BLaER1 treated with 17β-estradiol and CSF1 and Interleukin-3, amounts not matched to agents 10 nM and 100 nM (cell line): ENCODE results near the gene DAO.
"Not testable (repeated sequence)": the region's sequence is repeated elsewhere in the genome, so short reads cannot be mapped to it uniquely, and the experiment has no call there.

Source experiments
- H3K27ac ChIP-seq, 11 experiments: shearing (Covaris generic); formaldehyde crosslinking; 2 replicates each; pipeline ENCODE4 v1.8.1; 2022
- H3K27me3 ChIP-seq, 11 experiments: shearing (Covaris generic); formaldehyde crosslinking; 2 replicates each; pipeline ENCODE4 v1.8.1; 2022
- H3K36me3 ChIP-seq, 11 experiments: shearing (Covaris generic); formaldehyde crosslinking; 2 replicates each; pipeline ENCODE4 v1.8.1; 2022
- H3K4me1 ChIP-seq, 10 experiments: shearing (Covaris generic); formaldehyde crosslinking; 2 replicates each; pipeline ENCODE4 v1.8.1; 2022
- H3K4me2 ChIP-seq, 11 experiments: shearing (Covaris generic); formaldehyde crosslinking; 2 replicates each; pipeline ENCODE4 v1.8.1; 2022
- H3K4me3 ChIP-seq, 10 experiments: shearing (Covaris generic); formaldehyde crosslinking; 2 replicates each; pipeline ENCODE4 v1.8.1; 2022
- H3K9ac ChIP-seq, 11 experiments: shearing (Covaris generic); formaldehyde crosslinking; 2 replicates each; pipeline ENCODE4 v1.8.1; 2022
- H3K9me3 ChIP-seq, 11 experiments: shearing (Covaris generic); formaldehyde crosslinking; replicated peaks in 1 of 11; 2 replicates each; pipeline ENCODE4 v1.8.1; 2022
- H4K20me1 ChIP-seq, 11 experiments: shearing (Covaris generic); formaldehyde crosslinking; 2 replicates each; pipeline ENCODE4 v1.8.1; 2022
- Cebpa-rat ChIP-seq, 11 experiments: shearing (Covaris generic); IDR thresholded peaks; 2 replicates each; pipeline ENCODE4 v1.8.1; 2022

The DAO gene

DNA sequence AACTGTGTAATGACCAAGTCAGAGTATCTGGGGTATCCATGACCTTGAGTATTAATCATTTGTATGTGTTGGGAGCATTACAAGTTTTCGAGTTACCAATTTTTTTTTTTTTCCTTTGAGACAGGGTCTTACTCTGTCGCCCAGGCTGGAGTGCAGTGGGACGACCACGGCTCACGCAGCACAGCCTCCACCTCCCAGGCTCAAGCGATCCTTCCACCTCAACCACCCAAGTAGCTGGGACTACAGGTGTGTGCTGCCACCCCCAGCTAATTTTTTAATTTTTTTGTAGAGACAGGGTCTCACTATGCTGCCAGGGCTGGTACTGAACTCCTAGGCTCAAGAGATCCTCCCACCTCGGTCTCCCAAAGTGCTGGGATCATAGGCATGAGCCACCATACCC is 42.2 kb upstream of the DAO start:
- Histone ChIP-seq H3K4me2 (peak overlapping the region; percentile 77 to 90 (median 85)), H3K27ac (peak overlapping the region; percentile 75 to 91 (median 84)), H3K36me3 (peaks cover 18 to 62% (median 38%) of the 10 kb centered on the region in 11 experiments; a peak in 21 of 22 replicates), H3K27me3 (no peaks in the 10 kb centered on the region), H4K20me1 (peaks cover 0 to 4% (median 0%) of the 10 kb centered on the region in 11 experiments; a peak in 4 of 22 replicates), H3K4me1 (peaks cover 33 to 76% (median 63%) of the 10 kb centered on the region in 10 experiments), H3K9ac (peak overlapping the region; percentile 58 to 79 (median 72); a peak in 21 of 22 replicates), H3K4me3 (no peak overlapping the region), H3K9me3 (no peaks in the 10 kb centered on the region)
- no peak for TF ChIP-seq Cebpa-rat (IDR thresholded peaks at IDR 0.05)

DNA sequence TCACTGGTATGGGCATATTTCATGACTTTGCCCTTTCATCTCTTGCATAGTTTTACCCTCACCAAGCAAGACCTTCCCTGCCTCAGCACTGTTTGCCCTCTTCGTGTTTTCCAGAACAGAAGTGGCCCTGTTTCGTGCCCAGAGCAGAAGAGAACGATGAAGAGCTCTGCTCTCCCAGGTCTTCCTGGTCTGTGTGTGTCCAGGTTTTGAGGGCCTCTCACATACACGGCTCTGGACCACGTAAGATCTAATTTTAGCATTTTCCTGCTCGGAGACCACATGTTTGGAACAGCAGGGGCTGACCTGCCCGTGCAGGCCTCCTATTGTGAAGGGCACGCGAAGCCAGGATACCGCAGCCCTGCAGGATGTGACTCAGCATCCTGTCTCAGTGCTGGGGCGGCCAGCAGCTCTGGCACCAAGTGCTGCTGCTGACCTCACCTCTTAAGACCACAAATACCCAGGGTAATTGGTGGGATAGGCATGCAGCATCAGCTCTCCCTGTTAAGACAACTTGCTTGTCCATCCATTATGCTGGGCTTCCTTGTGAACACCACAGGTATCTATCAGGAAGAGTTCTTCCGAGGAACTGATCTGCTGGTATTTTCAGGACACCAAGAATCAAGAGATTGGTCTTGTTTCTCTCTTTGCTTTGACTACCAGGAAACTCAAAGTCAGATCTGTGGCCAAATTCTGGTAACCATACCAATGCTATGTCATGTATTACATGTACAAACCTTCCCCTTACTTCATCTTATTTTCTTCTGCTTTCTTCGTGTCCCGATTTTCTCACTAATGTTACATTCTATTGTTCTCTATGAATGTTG is 41.5 kb upstream of the DAO start:
- no peaks in the 10 kb centered on the region for H3K27me3 ChIP-seq
- H3K27ac ChIP-seq: peak overlapping the region; percentile 75 to 91 (median 84)
- H3K4me1 ChIP-seq: peaks cover 33 to 83% (median 71%) of the 10 kb centered on the region in 10 experiments
- H3K9me3 ChIP-seq: no peaks in the 10 kb centered on the region
- H3K36me3 ChIP-seq: peaks cover 10 to 60% (median 35%) of the 10 kb centered on the region in 11 experiments; a peak in 21 of 22 replicates
- H3K9ac ChIP-seq: peak overlapping the region; percentile 58 to 79 (median 72)
- H3K4me2 ChIP-seq: peak overlapping the region; percentile 77 to 90 (median 85)
- no peak for TF ChIP-seq Cebpa-rat (IDR thresholded peaks at IDR 0.05)
- peak overlapping the region in 2 of 10 experiments; percentile 5 to 9; a peak in 2 of 20 replicates for H3K4me3 ChIP-seq
- H4K20me1 ChIP-seq: peaks cover 0 to 4% (median 0%) of the 10 kb centered on the region in 11 experiments; a peak in 4 of 22 replicates

DNA sequence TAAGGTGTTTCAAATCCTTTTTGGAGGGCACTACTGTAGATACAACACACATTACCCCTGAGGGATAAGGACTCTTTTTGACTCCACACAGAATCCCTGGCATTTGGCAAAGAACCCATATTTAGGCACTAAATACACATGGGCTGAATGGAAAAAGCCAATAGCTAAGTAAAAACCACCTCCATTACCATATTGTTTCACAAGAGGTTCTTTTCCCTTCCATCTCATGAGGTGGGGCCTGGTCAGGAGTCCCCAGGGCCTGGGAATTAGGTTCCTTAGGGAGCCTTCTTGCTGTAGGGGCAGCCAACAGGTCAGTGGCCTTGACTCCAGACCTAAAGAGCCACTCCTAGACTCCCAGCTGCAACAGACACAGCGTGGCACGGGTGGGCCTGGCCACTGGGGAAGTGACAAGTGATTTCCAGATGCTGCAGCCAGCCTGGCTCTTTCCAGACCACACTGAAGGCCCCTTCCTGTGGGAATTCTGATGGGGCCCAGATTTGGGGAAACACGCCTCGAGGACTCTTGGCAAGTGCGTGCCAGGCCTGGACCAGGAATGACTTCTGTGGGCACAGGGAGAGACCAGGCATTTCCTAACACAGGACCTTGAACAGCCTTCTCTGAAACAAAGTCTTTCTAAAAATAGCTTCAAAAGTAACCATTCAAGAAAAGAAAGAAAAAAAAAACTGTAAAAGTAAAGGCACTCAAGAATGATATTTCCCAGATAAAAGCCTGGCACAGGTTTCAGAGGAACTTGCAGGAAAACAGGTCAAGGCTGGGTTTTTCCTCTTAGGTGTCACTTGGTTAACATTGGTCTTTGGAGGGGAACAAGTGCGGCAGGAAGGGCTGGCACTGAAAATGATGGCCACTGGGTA is 40.6 kb upstream of the DAO start:
- Histone ChIP-seq H3K27ac (peak overlapping the region; percentile 75 to 91 (median 84)), H3K4me1 (peaks cover 33 to 92% (median 79%) of the 10 kb centered on the region in 10 experiments), H3K27me3 (no peaks in the 10 kb centered on the region), H3K4me2 (peak overlapping the region; percentile 77 to 90 (median 85)), H3K4me3 (no peak overlapping the region; a peak in 2 of 20 replicates), H3K36me3 (peaks cover 9 to 54% (median 34%) of the 10 kb centered on the region in 11 experiments; a peak in 21 of 22 replicates), H4K20me1 (peaks cover 0 to 4% (median 0%) of the 10 kb centered on the region in 11 experiments; a peak in 4 of 22 replicates), H3K9ac (peak overlapping the region; percentile 50 to 79 (median 71); a peak in 21 of 22 replicates), H3K9me3 (no peaks in the 10 kb centered on the region)
- TF ChIP-seq Cebpa-rat (IDR thresholded peaks at IDR 0.05): no peak

DNA sequence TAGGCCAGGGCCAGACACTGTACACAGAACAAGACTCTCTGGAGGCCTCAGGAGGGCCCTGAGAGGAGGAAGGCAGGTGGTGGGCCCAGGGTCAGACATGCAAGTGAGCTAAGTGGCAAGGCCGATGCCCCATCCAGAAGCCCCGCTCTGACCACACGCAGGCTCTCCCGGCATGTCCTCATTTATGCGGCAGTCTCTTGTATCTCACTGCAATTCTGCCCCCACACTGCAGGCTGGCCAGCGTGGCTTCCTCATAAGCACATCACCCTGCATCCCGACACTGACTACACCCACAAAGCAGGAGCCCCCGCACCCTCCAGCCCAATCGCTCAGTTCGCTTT is 40.0 kb upstream of the DAO start:
- H3K9me3 ChIP-seq: no peaks in the 10 kb centered on the region
- H3K27me3 ChIP-seq: no peaks in the 10 kb centered on the region
- TF ChIP-seq Cebpa-rat (IDR thresholded peaks at IDR 0.05): no peak
- H3K27ac ChIP-seq: peak overlapping the region; percentile 75 to 91 (median 84)
- H3K9ac ChIP-seq: peak overlapping the region; percentile 50 to 79 (median 71); a peak in 18 of 22 replicates
- peaks cover 0 to 4% (median 0%) of the 10 kb centered on the region in 11 experiments; a peak in 4 of 22 replicates for H4K20me1 ChIP-seq
- H3K4me2 ChIP-seq: peak overlapping the region; percentile 77 to 90 (median 85)
- peaks cover 6 to 51% (median 31%) of the 10 kb centered on the region in 11 experiments; a peak in 20 of 22 replicates for H3K36me3 ChIP-seq
- no peak overlapping the region for H3K4me3 ChIP-seq
- peaks cover 33 to 96% (median 81%) of the 10 kb centered on the region in 10 experiments for H3K4me1 ChIP-seq

DNA sequence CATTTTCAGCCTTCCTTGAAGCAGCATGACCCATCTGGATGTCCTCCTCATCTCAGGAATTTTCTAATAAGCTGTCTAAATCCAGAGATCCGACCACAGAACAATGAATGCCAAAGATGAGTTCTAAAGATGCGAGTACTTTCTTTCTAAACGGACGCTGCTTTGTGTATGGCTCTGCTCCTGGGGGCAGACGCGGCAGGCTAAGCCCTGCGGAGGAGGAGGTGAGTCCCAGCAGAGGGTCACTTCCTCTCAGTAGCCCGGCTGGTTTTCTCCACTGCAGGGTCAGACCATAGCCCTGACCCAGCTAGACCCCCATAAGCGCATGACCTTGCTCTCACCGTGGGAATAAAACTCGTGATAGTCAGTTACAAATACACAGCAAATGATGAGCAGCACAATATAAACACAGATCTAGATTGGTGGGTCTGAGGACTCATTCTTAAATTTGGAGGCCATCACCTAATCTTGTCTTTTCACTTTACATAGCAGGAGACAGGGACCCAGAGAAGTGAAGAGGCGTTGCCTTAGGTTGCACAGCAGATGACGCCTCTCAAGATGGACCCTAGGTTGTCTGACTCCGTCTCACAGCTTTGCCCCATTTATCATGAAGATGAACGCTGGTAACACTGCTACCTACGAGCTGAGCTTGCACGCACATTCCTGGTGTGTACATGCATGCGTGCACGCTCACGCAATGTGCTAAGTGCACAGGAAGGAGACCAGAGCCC is 39.1 kb upstream of the DAO start:
- TF ChIP-seq Cebpa-rat (IDR thresholded peaks at IDR 0.05): no peak

DNA sequence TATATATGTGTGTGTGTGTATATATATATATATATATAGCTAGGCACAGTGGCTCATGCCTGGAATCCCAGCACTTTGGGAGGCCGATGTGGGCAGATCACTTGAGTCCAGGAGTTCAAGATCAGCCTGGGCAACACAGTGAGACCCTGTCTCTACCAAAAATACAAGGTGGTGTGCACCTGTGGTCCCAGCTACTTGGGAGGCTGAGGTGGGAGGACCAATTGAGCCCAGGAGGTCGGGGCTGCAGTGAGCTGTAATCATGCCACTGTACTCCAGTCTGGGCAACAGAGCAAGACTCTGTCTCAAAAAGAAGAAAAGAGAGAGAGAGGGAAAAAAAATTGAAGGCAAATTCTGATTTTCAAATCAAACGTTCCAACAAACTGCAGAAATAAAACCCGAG is 38.1 kb upstream of the DAO start:
- Histone ChIP-seq H3K27ac (peak overlapping the region in 1 of 11 experiments; percentile 69; a peak in 1 of 22 replicates), H4K20me1 (peaks cover 0 to 17% (median 7%) of the 10 kb centered on the region in 11 experiments; a peak in 9 of 22 replicates), H3K4me1 (peaks cover 46 to 100% (median 87%) of the 10 kb centered on the region in 10 experiments), H3K4me2 (peak overlapping the region in 4 of 11 experiments; percentile 79 to 89 (median 85); a peak in 6 of 22 replicates), H3K36me3 (peaks cover 2 to 41% (median 28%) of the 10 kb centered on the region in 11 experiments; a peak in 18 of 22 replicates)
- H3K4me3 ChIP-seq, H3K9ac ChIP-seq, H3K9me3 ChIP-seq, H3K27me3 ChIP-seq: not testable (repeated sequence)

More for the DNA sequence above, 39.1 kb upstream of the DAO start:
- Histone ChIP-seq H3K9me3 (no peaks in the 10 kb centered on the region), H3K27me3 (no peaks in the 10 kb centered on the region), H3K9ac (peak overlapping the region in 1 of 11 experiments; percentile 14; a peak in 1 of 22 replicates), H3K4me3 (no peak overlapping the region), H3K36me3 (peaks cover 0 to 45% (median 27%) of the 10 kb centered on the region in 11 experiments; a peak in 15 of 22 replicates), H3K4me2 (peak overlapping the region in 8 of 11 experiments; percentile 77 to 90 (median 86); a peak in 12 of 22 replicates), H3K27ac (peak overlapping the region in 9 of 11 experiments; percentile 7 to 91 (median 80); a peak in 11 of 22 replicates), H3K4me1 (peaks cover 35 to 98% (median 84%) of the 10 kb centered on the region in 10 experiments), H4K20me1 (peaks cover 0 to 10% (median 0%) of the 10 kb centered on the region in 11 experiments; a peak in 7 of 22 replicates)

DNA sequence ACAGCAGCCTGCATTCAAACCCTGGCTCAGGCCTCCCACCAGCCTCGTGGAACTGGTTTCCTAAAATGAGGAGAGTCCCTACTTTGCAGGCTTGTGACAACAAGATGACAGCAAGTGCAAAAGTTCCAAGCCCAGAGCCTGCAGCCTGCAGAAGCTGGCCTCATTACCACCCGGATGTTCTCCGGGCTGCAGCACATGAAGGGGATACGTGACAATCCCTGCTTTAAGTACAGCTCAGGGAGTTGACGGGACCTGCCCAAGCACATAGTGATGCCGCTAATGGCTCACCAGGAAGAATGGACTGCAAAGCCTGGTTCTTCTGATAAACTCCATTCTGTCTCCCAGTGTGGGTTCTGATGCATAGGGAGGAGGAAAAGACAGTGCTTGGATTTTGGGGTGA is 37.5 kb upstream of the DAO start:
- H3K9ac ChIP-seq: no peak overlapping the region
- no peak overlapping the region for H3K4me3 ChIP-seq
- H3K9me3 ChIP-seq: no peaks in the 10 kb centered on the region
- peaks cover 0 to 19% (median 8%) of the 10 kb centered on the region in 11 experiments; a peak in 9 of 22 replicates for H4K20me1 ChIP-seq
- no peaks in the 10 kb centered on the region for H3K27me3 ChIP-seq
- H3K27ac ChIP-seq: peak overlapping the region in 2 of 11 experiments; percentile 69 to 70; a peak in 4 of 22 replicates
- peak overlapping the region in 5 of 11 experiments; percentile 79 to 89 (median 85); a peak in 10 of 22 replicates for H3K4me2 ChIP-seq
- TF ChIP-seq Cebpa-rat (IDR thresholded peaks at IDR 0.05): no peak
- peaks cover 44 to 100% (median 87%) of the 10 kb centered on the region in 10 experiments for H3K4me1 ChIP-seq
- H3K36me3 ChIP-seq: peaks cover 7 to 45% (median 31%) of the 10 kb centered on the region in 11 experiments; a peak in 20 of 22 replicates
